HuH-7.5 (cell line): ENCODE results near the gene ERFL.
A peak's percentile ranks its signal among the peaks of the same experiment; 100 is the strongest.

Source experiments
- DNase-seq: peaks from one replicate; pipeline ENCODE4 v3.0.0; 2011; ENCODE audit warnings: low spot score

ERFL gene

GRCh38 chr19:41859618-41860418, 68.4 kb downstream of the ERFL start, which contains the start of gene RPS19:
Gene RPS19, plus strand, starts transcription at chr19:41860255. Its CDS starts 520 bp downstream, at chr19:41860775.
- peak; percentile 95 for DNase-seq

- no peak for DNase-seq
These were observed 69.0 kb downstream of the ERFL start for GRCh38 chr19:41859213-41859617.
